Sigmoid colon (tissue), 4 donors: Measurements from ENCODE around the gene SYK.

Experiments used
- CTCF ChIP-seq, 4 experiments: fragments of 450-650 bp in 3 of 4; fragments of 200-600 bp in 1 of 4; IDR thresholded peaks; one replicate each; pipeline ENCODE4 v1.5.1; 2016 to 2019; ENCODE audit warnings: antibody characterized with exemption in 4 of 4, mild to moderate bottlenecking in 3 of 4, moderate library complexity in 2 of 4
- EP300 ChIP-seq, 4 donors: sonication (generic); formaldehyde crosslinking; IDR thresholded peaks; one replicate each; pipeline ENCODE4 v1.6.1; 2017; ENCODE audit warnings: antibody characterized with exemption in 4 of 4
- POLR2A ChIP-seq, 2 donors: fragments of 450-650 bp; IDR thresholded peaks; one replicate each; pipeline ENCODE4 v1.6.1; 2016; ENCODE audit warnings: antibody characterized with exemption in 2 of 2, mild to moderate bottlenecking in 2 of 2, moderate library complexity in 2 of 2
- POLR2AphosphoS5 ChIP-seq, 4 donors: sonication (generic); formaldehyde crosslinking; IDR thresholded peaks; one replicate each; pipeline ENCODE4 v1.6.1; 2017; ENCODE audit warnings: antibody characterized with exemption in 4 of 4

- TF ChIP-seq CTCF (IDR thresholded peaks at IDR 0.05) (no peak), POLR2A (IDR thresholded peaks at IDR 0.05) (no peak), POLR2AphosphoS5 (IDR thresholded peaks at IDR 0.05) (no peak), EP300 (IDR thresholded peaks at IDR 0.05) (no peak)
Measured at GRCh38 chr9:90860826-90861225, 59.2 kb downstream of the SYK start.
